ENCODE data around the gene GSK3B. TPM values are rescaled to one million over a fixed set of nuclear protein-coding genes. Genes with fewer than 3 reads are reported as not detected.
"Not testable (repeated sequence)": the region's sequence is repeated elsewhere in the genome, so short reads cannot be mapped to it uniquely, and the experiment has no call there.

The GSK3B gene
- total and polyA plus RNA-seq, 8 donors = 6.2 to 59.1 (median 15.6) TPM

- H3K36me3 ChIP-seq = peaks cover 0 to 22% (median 8%) of the 10 kb centered on the region in 4 donors
- no peaks in the 10 kb centered on the region for H3K27me3 ChIP-seq
- intact Hi-C loops (cut with DNase I; ENCODE audit: low total_unique reads) = no loop called here
- no peaks in the 10 kb centered on the region for H3K9me3 ChIP-seq
- peaks cover 0 to 8% (median 4%) of the 10 kb centered on the region in 4 donors for H3K4me1 ChIP-seq
- H3K27ac ChIP-seq = no peak overlapping the region
- TF ChIP-seq EP300 (IDR thresholded peaks at IDR 0.05) (no peak), POLR2A (IDR thresholded peaks at IDR 0.05) (no peak), CTCF (IDR thresholded peaks at IDR 0.05) (no peak), POLR2AphosphoS5 (IDR thresholded peaks at IDR 0.05) (no peak)
- no peak for DNase-seq
- H3K4me3 ChIP-seq = no peak overlapping the region
- WGBS, 5 donors = 93 to 100% (median 96%) methylated on average over 1 of the region's 1 CpG
These were observed 96.1 kb downstream of the GSK3B start for GRCh38 chr3:119998166-119998565.

GRCh38 chr3:119990888-119991287 is 103.4 kb downstream of the GSK3B start:
- intact Hi-C loops (cut with DNase I; ENCODE audit: low total_unique reads) = no loop called here
- no peak for TF ChIP-seq POLR2AphosphoS5 (IDR thresholded peaks at IDR 0.05)
- no peak for TF ChIP-seq CTCF (IDR thresholded peaks at IDR 0.05)
- TF ChIP-seq POLR2A (IDR thresholded peaks at IDR 0.05) = no peak
- TF ChIP-seq EP300 (IDR thresholded peaks at IDR 0.05) = no peak
- no peak overlapping the region for H3K27ac ChIP-seq

GRCh38 chr3:119989981-119990655 is 104.1 kb downstream of the GSK3B start:
- no peak for DNase-seq
- TF ChIP-seq POLR2AphosphoS5 (IDR thresholded peaks at IDR 0.05) (no peak), POLR2A (IDR thresholded peaks at IDR 0.05) (no peak)
- Histone ChIP-seq H3K9me3 (peaks cover 0 to 17% (median 8%) of the 10 kb centered on the region in 4 donors), H3K36me3 (no peaks in the 10 kb centered on the region), H3K4me3 (no peak overlapping the region), H3K27ac (no peak overlapping the region), H3K27me3 (no peaks in the 10 kb centered on the region), H3K4me1 (peaks cover 0 to 41% (median 10%) of the 10 kb centered on the region in 4 donors)
- 92 to 99% (median 96%) methylated on average over 8 of the region's 8 CpGs for WGBS, 5 donors
- intact Hi-C loops (cut with DNase I; ENCODE audit: low total_unique reads) = no loop called here

More at GRCh38 chr3:119990888-119991287, 103.4 kb downstream of the GSK3B start:
- Histone ChIP-seq H3K4me3 (no peak overlapping the region), H3K36me3 (no peaks in the 10 kb centered on the region), H3K4me1 (peaks cover 0 to 41% (median 10%) of the 10 kb centered on the region in 4 donors), H3K27me3 (no peaks in the 10 kb centered on the region), H3K9me3 (peaks cover 0 to 9% (median 4%) of the 10 kb centered on the region in 4 donors)
- no peak for DNase-seq

GRCh38 chr3:119986812-119987211 is 107.4 kb downstream of the GSK3B start:
- DNase-seq; H3K4me3 ChIP-seq; H3K27me3 ChIP-seq; H3K27ac ChIP-seq; intact Hi-C loops (cut with DNase I; ENCODE audit: low total_unique reads); H3K36me3 ChIP-seq: not testable (repeated sequence)
- Histone ChIP-seq H3K9me3 (peaks cover 0 to 24% (median 15%) of the 10 kb centered on the region in 4 donors), H3K4me1 (peaks cover 0 to 27% (median 5%) of the 10 kb centered on the region in 4 donors)
- 95 to 99% (median 98%) methylated on average over 4 of the region's 4 CpGs for WGBS, 5 donors

DNA sequence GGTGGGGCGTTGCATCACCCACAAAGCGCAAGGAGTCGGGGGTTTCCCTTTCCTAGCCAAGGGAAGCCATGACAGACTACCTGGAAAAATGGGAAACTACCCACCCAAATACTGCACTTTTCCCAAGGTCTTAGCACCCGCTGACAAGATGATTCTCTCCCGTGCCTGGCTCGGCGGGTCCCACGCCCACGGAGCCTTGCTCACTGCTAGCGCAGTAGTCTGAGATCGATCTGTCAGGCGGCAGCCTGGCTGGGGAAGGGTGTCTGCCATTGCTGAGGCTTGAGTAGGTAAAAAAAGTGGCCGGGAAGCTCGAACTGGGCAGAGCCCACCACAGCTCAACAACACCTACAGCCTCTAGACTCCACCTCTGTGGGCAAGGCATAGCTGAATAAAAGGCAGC is 112.9 kb downstream of the GSK3B start:
- Histone ChIP-seq H3K4me3 (no peak overlapping the region), H3K9me3 (peaks cover 0 to 17% (median 12%) of the 10 kb centered on the region in 4 donors), H3K27ac (no peak overlapping the region), H3K36me3 (peaks cover 0 to 11% (median 2%) of the 10 kb centered on the region in 4 donors), H3K27me3 (no peaks in the 10 kb centered on the region), H3K4me1 (peaks cover 0 to 5% (median 0%) of the 10 kb centered on the region in 4 donors)
- WGBS, 5 donors = 93 to 99% (median 98%) methylated on average over 14 of the region's 14 CpGs
- intact Hi-C loops (cut with DNase I; ENCODE audit: low total_unique reads) = no loop called here
- TF ChIP-seq EP300 (IDR thresholded peaks at IDR 0.05) (no peak), CTCF (IDR thresholded peaks at IDR 0.05) (no peak), POLR2A (IDR thresholded peaks at IDR 0.05) (no peak), POLR2AphosphoS5 (IDR thresholded peaks at IDR 0.05) (no peak)
- DNase-seq = no peak

Data from stomach (tissue), 9 donors.